Vagina (tissue), 2 donors: ENCODE data around the gene TFCP2L1. TPM values are rescaled to one million over a fixed set of nuclear protein-coding genes. Genes with fewer than 3 reads are reported as not detected.

Source experiments
- DNase-seq, 2 donors: peaks; one replicate each; pipeline ENCODE4 v3.0.0-alpha.2; 2017; ENCODE audit errors: extremely low spot score in 2 of 2
- H3K27ac ChIP-seq: fragments of 200-600 bp; sonication (generic); one replicate; pipeline ENCODE4 v1.5.1; 2019
- H3K27me3 ChIP-seq: fragments of 200-600 bp; sonication (generic); one replicate; pipeline ENCODE4 v1.5.1; 2019
- H3K36me3 ChIP-seq, 2 donors: fragments of 200-600 bp; sonication (generic); one replicate each; pipeline ENCODE4 v1.5.1; 2017 to 2019
- H3K4me1 ChIP-seq: fragments of 200-600 bp; sonication (generic); one replicate; pipeline ENCODE4 v1.5.1; 2019
- H3K4me3 ChIP-seq, 2 donors: fragments of 200-600 bp; sonication (generic); 1 replicate in 1 of 2; 2 replicates in 1 of 2; pipeline ENCODE4 v1.5.1; 2016 to 2019
- H3K9me3 ChIP-seq: fragments of 200-600 bp; sonication (generic); one replicate; pipeline ENCODE4 v1.5.1; 2019
- CTCF ChIP-seq, 3 experiments: fragments of 450-650 bp in 2 of 3; fragments of 200-600 bp in 1 of 3; sonication (generic) in 1 of 3; IDR thresholded peaks; one replicate each; pipeline ENCODE4 v1.5.1; 2017 to 2019; ENCODE audit warnings: antibody characterized with exemption in 3 of 3, mild to moderate bottlenecking in 2 of 3, moderate library complexity in 2 of 3
- POLR2A ChIP-seq, 2 donors: fragments of 450-650 bp; IDR thresholded peaks; one replicate each; pipeline ENCODE4 v1.6.1; 2017; ENCODE audit warnings: antibody characterized with exemption in 2 of 2, mild to moderate bottlenecking in 2 of 2, moderate library complexity in 2 of 2
- POLR2AphosphoS5 ChIP-seq, 2 donors: sonication (generic); formaldehyde crosslinking; IDR thresholded peaks; one replicate each; pipeline ENCODE4 v1.9.0; 2017; ENCODE audit warnings: antibody characterized with exemption in 2 of 2, mild to moderate bottlenecking in 2 of 2, low read depth in 1 of 2; ENCODE audit not compliant: insufficient read depth in 1 of 2
- intact Hi-C: fragments of 100-400 bp; cut with DNase I; formaldehyde crosslinking; loops from one replicate; pipeline ENCODE4 v1.15.1; 2023
- total RNA-seq: library from RNA; depleted of rRNA; stranded (reverse); fragments of >200 nt; gene quantifications from one replicate; pipeline ENCODE4 v1.2.3, GENCODE V29; 2016

The TFCP2L1 gene
- total RNA-seq, 1 donor from 2014 or later, result 32.7 TPM

GRCh38 chr2:121288454-121289231 lies 3.6 kb upstream of the TFCP2L1 start:
- H3K27ac ChIP-seq, result no peak overlapping the region
- DNase-seq, result no peak
- no peak overlapping the region for H3K4me3 ChIP-seq
- peaks cover 11% of the 10 kb centered on the region for H3K4me1 ChIP-seq
- TF ChIP-seq POLR2AphosphoS5 (IDR thresholded peaks at IDR 0.05; ENCODE audit: insufficient read depth in 1 of 2, low read depth in 1 of 2) (no peak), POLR2A (IDR thresholded peaks at IDR 0.05) (no peak), CTCF (IDR thresholded peaks at IDR 0.05) (no peak)
- H3K36me3 ChIP-seq, result no peaks in the 10 kb centered on the region
- no peaks in the 10 kb centered on the region for H3K27me3 ChIP-seq
- intact Hi-C loops, result no loop called here
- H3K9me3 ChIP-seq, result no peaks in the 10 kb centered on the region

- Histone ChIP-seq H3K9me3 (no peaks in the 10 kb centered on the region), H3K4me1 (peaks cover 16% of the 10 kb centered on the region), H3K36me3 (no peaks in the 10 kb centered on the region), H3K27me3 (no peaks in the 10 kb centered on the region), H3K27ac (no peak overlapping the region), H3K4me3 (no peak overlapping the region)
- no peak for DNase-seq
- intact Hi-C loops, result no loop called here
- TF ChIP-seq CTCF (IDR thresholded peaks at IDR 0.05) (no peak), POLR2A (IDR thresholded peaks at IDR 0.05) (no peak), POLR2AphosphoS5 (IDR thresholded peaks at IDR 0.05; ENCODE audit: insufficient read depth in 1 of 2, low read depth in 1 of 2) (no peak)
Observed at GRCh38 chr2:121287956-121288355, 3.0 kb upstream of the TFCP2L1 start.

- Histone ChIP-seq H3K9me3 (no peaks in the 10 kb centered on the region), H3K27me3 (no peaks in the 10 kb centered on the region), H3K27ac (no peak overlapping the region), H3K4me3 (no peak overlapping the region), H3K4me1 (peaks cover 16% of the 10 kb centered on the region), H3K36me3 (no peaks in the 10 kb centered on the region)
- intact Hi-C loops, result no loop called here
- no peak for DNase-seq
- no peak for TF ChIP-seq CTCF (IDR thresholded peaks at IDR 0.05)
- TF ChIP-seq POLR2AphosphoS5 (IDR thresholded peaks at IDR 0.05; ENCODE audit: insufficient read depth in 1 of 2, low read depth in 1 of 2), result no peak
- no peak for TF ChIP-seq POLR2A (IDR thresholded peaks at IDR 0.05)
Observed at GRCh38 chr2:121287146-121287798, 2.3 kb upstream of the TFCP2L1 start.

GRCh38 chr2:121286506-121286905 lies 1.5 kb upstream of the TFCP2L1 start:
- DNase-seq, result no peak
- TF ChIP-seq CTCF (IDR thresholded peaks at IDR 0.05), result no peak
- TF ChIP-seq POLR2A (IDR thresholded peaks at IDR 0.05), result no peak
- TF ChIP-seq POLR2AphosphoS5 (IDR thresholded peaks at IDR 0.05; ENCODE audit: insufficient read depth in 1 of 2, low read depth in 1 of 2), result no peak
- no peaks in the 10 kb centered on the region for H3K9me3 ChIP-seq
- no peaks in the 10 kb centered on the region for H3K27me3 ChIP-seq
- intact Hi-C loops, result no loop called here
- H3K4me1 ChIP-seq, result peaks cover 16% of the 10 kb centered on the region
- no peak overlapping the region for H3K27ac ChIP-seq
- no peak overlapping the region for H3K4me3 ChIP-seq
- no peaks in the 10 kb centered on the region for H3K36me3 ChIP-seq

- no peak for DNase-seq
- Histone ChIP-seq H3K4me1 (peaks cover 16% of the 10 kb centered on the region), H3K36me3 (no peaks in the 10 kb centered on the region), H3K27me3 (no peaks in the 10 kb centered on the region), H3K4me3 (no peak overlapping the region), H3K27ac (no peak overlapping the region), H3K9me3 (no peaks in the 10 kb centered on the region)
- TF ChIP-seq CTCF (IDR thresholded peaks at IDR 0.05) (no peak), POLR2A (IDR thresholded peaks at IDR 0.05) (no peak), POLR2AphosphoS5 (IDR thresholded peaks at IDR 0.05; ENCODE audit: insufficient read depth in 1 of 2, low read depth in 1 of 2) (no peak)
- intact Hi-C loops, result no loop called here
Observed at GRCh38 chr2:121285926-121286325, 924 bp upstream of the TFCP2L1 start.
